H1 (cell line): ENCODE measurements around the gene LCE3D. TPM values are rescaled to one million over a fixed set of nuclear protein-coding genes. Genes with fewer than 3 reads are reported as not detected.

Source experiments
- CTCF ChIA-PET: fragments of 300-600 bp; sonication (Branson Sonifier 250); formaldehyde crosslinking; loops from one replicate; lab custom pipeline; 2021; ENCODE audit not compliant: partially characterized antibody; lab: Charles Lee
- POLR2A ChIA-PET: fragments of 300-600 bp; sonication (Branson Sonifier 250); formaldehyde crosslinking; loops from one replicate; lab custom pipeline; 2021; ENCODE audit warnings: inconsistent platforms; ENCODE audit not compliant: partially characterized antibody; lab: Charles Lee
- DNase-seq, 2 experiments: peaks; one replicate each; pipeline versions ENCODE4 v3.0.0 to v3.0.0-alpha.2; 2010 to 2022; ENCODE audit warnings: low spot score in 2 of 2, low read depth in 1 of 2, mixed read lengths in 1 of 2
- FAIRE-seq: peaks from 2 replicates; lab custom pipeline; 2011; peaks lifted over from hg19 to GRCh38; lab: Jason Lieb, UNC
- H2AFZ ChIP-seq: 2 replicates; pipeline ENCODE4 v1.8.1; 2012; ENCODE audit warnings: low read length, inconsistent platforms
- H2AK5ac ChIP-seq: 2 replicates; pipeline ENCODE4 v1.6.1; 2013; ENCODE audit warnings: low read depth, low read length
- H2BK120ac ChIP-seq: replicated peaks from 2 replicates; pipeline ENCODE3; 2013; ENCODE audit warnings: low read depth, low read length, inconsistent platforms
- H2BK12ac ChIP-seq: 2 replicates; pipeline ENCODE4 v1.6.1; 2013; ENCODE audit warnings: low read depth, low read length
- H2BK15ac ChIP-seq: 2 replicates; pipeline ENCODE4 v1.6.1; 2013; ENCODE audit warnings: low read length
- H2BK20ac ChIP-seq: 2 replicates; pipeline ENCODE4 v1.6.1; 2013; ENCODE audit warnings: low read length
- H2BK5ac ChIP-seq: 2 replicates; pipeline ENCODE4 v1.6.1; 2013; ENCODE audit warnings: low read depth, low read length
- H3K14ac ChIP-seq: 2 replicates; pipeline ENCODE4 v1.6.1; 2013; ENCODE audit warnings: inconsistent platforms; ENCODE audit not compliant: insufficient read length
- H3K18ac ChIP-seq: 2 replicates; pipeline ENCODE4 v1.6.1; 2013; ENCODE audit warnings: low read length; ENCODE audit errors: extremely low read depth
- H3K23ac ChIP-seq: 2 replicates; pipeline ENCODE4 v1.6.1; 2013; ENCODE audit warnings: inconsistent platforms; ENCODE audit not compliant: insufficient read length
- H3K23me2 ChIP-seq: 2 replicates; pipeline ENCODE4 v1.6.1; 2013; ENCODE audit warnings: low read depth, low read length
- H3K27ac ChIP-seq: 2 replicates; pipeline ENCODE4 v1.6.1; 2011; ENCODE audit warnings: low read depth, low read length, inconsistent platforms
- H3K27me3 ChIP-seq, 4 experiments: replicated peaks in 1 of 4; 1 replicate in 1 of 4; 2 replicates in 3 of 4; pipeline versions ENCODE4 v1.6.1 to v1.8.1; 2011 to 2013; ENCODE audit warnings: low read length in 3 of 4, mild to moderate bottlenecking in 3 of 4, inconsistent platforms in 2 of 4, mixed read lengths in 2 of 4, moderate library complexity in 1 of 4; ENCODE audit not compliant: control insufficient read depth in 3 of 4, insufficient read depth in 3 of 4; ENCODE audit errors: extremely low read depth in 1 of 4
- H3K36me3 ChIP-seq, 4 experiments: 2 replicates each; pipeline versions ENCODE4 v1.6.1 to v1.8.1; 2011 to 2013; ENCODE audit warnings: mild to moderate bottlenecking in 4 of 4, low read length in 3 of 4, moderate library complexity in 2 of 4, control low read depth in 1 of 4, inconsistent platforms in 1 of 4; ENCODE audit not compliant: insufficient read depth in 4 of 4, control insufficient read depth in 2 of 4
- H3K4ac ChIP-seq: replicated peaks from 2 replicates; pipeline ENCODE3; 2013; ENCODE audit warnings: low read length, low read depth, mixed read lengths, inconsistent platforms; ENCODE audit not compliant: insufficient read length
- H3K4me1 ChIP-seq, 4 experiments: replicated peaks in 1 of 4; 1 replicate in 1 of 4; 2 replicates in 3 of 4; pipeline versions ENCODE4 v1.6.1 to v1.8.1; 2011 to 2013; ENCODE audit warnings: low read length in 3 of 4, inconsistent platforms in 2 of 4, mixed read lengths in 1 of 4; ENCODE audit not compliant: insufficient read depth in 4 of 4, control insufficient read depth in 3 of 4
- H3K4me2 ChIP-seq, 2 experiments: 2 replicates each; pipeline versions ENCODE4 v1.6.1 to v1.8.1; 2011 to 2013; ENCODE audit warnings: low read depth in 2 of 2, low read length in 2 of 2, control low read depth in 1 of 2, inconsistent platforms in 1 of 2, mild to moderate bottlenecking in 1 of 2; ENCODE audit not compliant: insufficient read depth in 1 of 2
- H3K4me3 ChIP-seq, 4 experiments: fragments of 200-600, 300-600 bp in 1 of 4; sonication (generic), shearing (Covaris generic), sonication (Bioruptor Twin) in 1 of 4; 2 replicates each; pipeline versions ENCODE4 v1.5.1 to v1.8.1; 2011 to 2016; ENCODE audit warnings: low read length in 4 of 4, low read depth in 3 of 4, control low read depth in 2 of 4, inconsistent platforms in 2 of 4, mild to moderate bottlenecking in 2 of 4, mixed read lengths in 1 of 4, moderate library complexity in 1 of 4; ENCODE audit not compliant: insufficient read depth in 2 of 4; ENCODE audit errors: extremely low read depth in 1 of 4
- H3K56ac ChIP-seq: replicated peaks from 2 replicates; pipeline ENCODE3; 2013; ENCODE audit warnings: low read depth, mild to moderate bottlenecking, mixed read lengths, low read length, inconsistent platforms; ENCODE audit not compliant: insufficient read length
- H3K79me1 ChIP-seq: 2 replicates; pipeline ENCODE4 v1.6.1; 2013; ENCODE audit warnings: low read depth, low read length, control low read depth
- H3K79me2 ChIP-seq, 2 experiments: 2 replicates each; pipeline versions ENCODE4 v1.6.1 to v1.8.1; 2012 to 2013; ENCODE audit warnings: low read length in 2 of 2, mild to moderate bottlenecking in 2 of 2, inconsistent platforms in 1 of 2; ENCODE audit not compliant: insufficient read depth in 2 of 2, control insufficient read depth in 1 of 2
- H3K9ac ChIP-seq, 4 experiments: replicated peaks in 1 of 4; 1 replicate in 1 of 4; 2 replicates in 3 of 4; pipeline versions ENCODE4 v1.6.1 to v1.8.1; 2011 to 2013; ENCODE audit warnings: low read depth in 3 of 4, low read length in 3 of 4, control low read depth in 2 of 4, mild to moderate bottlenecking in 2 of 4, moderate library complexity in 2 of 4, inconsistent platforms in 1 of 4; ENCODE audit errors: extremely low read depth in 1 of 4
- H3K9me3 ChIP-seq, 2 experiments: 2 replicates each; pipeline versions ENCODE4 v1.6.1 to v1.8.1; 2012 to 2013; ENCODE audit warnings: mild to moderate bottlenecking in 2 of 2, moderate library complexity in 2 of 2, control low read depth in 1 of 2, inconsistent platforms in 1 of 2, low read depth in 1 of 2, low read length in 1 of 2, mixed read lengths in 1 of 2; ENCODE audit not compliant: insufficient read depth in 2 of 2
- H4K20me1 ChIP-seq, 2 experiments: replicated peaks in 1 of 2; 2 replicates each; pipeline versions ENCODE3 to v1.8.1; 2011 to 2013; ENCODE audit warnings: inconsistent platforms in 2 of 2, low read length in 2 of 2, mild to moderate bottlenecking in 1 of 2; ENCODE audit not compliant: insufficient read depth in 2 of 2, control insufficient read depth in 1 of 2
- H4K5ac ChIP-seq: 2 replicates; pipeline ENCODE4 v1.6.1; 2013; ENCODE audit warnings: low read length, low read depth, mixed read lengths, inconsistent platforms; ENCODE audit not compliant: insufficient read length
- H4K8ac ChIP-seq: 2 replicates; pipeline ENCODE4 v1.8.0; 2013; ENCODE audit warnings: mild to moderate bottlenecking, moderate library complexity, low read length, inconsistent platforms; ENCODE audit not compliant: insufficient read depth; ENCODE audit errors: extremely low read depth
- H4K91ac ChIP-seq: replicated peaks from 2 replicates; pipeline ENCODE3; 2013; ENCODE audit warnings: low read length, mixed read lengths, inconsistent platforms; ENCODE audit not compliant: insufficient read length
- ATF2 ChIP-seq: IDR thresholded peaks from 2 replicates; pipeline ENCODE4 v1.6.1; 2012; ENCODE audit warnings: low read length, inconsistent platforms
- MAX ChIP-seq: IDR thresholded peaks from 2 replicates; pipeline ENCODE4 v1.6.1; 2012; ENCODE audit warnings: inconsistent platforms
- SIX5 ChIP-seq: IDR thresholded peaks from 2 replicates; pipeline ENCODE4 v1.6.1; 2011; ENCODE audit warnings: mild to moderate bottlenecking, low read depth, low read length
- WGBS, 2 experiments: shearing (Covaris generic) in 1 of 2; methylation state at CpG; one replicate each; pipeline versions ENCODE4 v1.1.6 to v1.1.7; 2013 to 2015; ENCODE audit warnings: low lambda C conversion rate in 2 of 2, mixed read lengths in 2 of 2, inconsistent platforms in 1 of 2, low coverage in 1 of 2, missing lambda C conversion rate in 1 of 2; ENCODE audit not compliant: insufficient replicate concordance in 2 of 2, insufficient coverage in 1 of 2, insufficient read length in 1 of 2; ENCODE audit errors: extremely low coverage in 1 of 2, missing lambda C conversion rate in 1 of 2; 5-methylcytosine and 5-hydroxymethylcytosine counted together
- polyA plus RNA-seq, 7 experiments: library from polyadenylated mRNA; depleted of rRNA in 3 of 7; stranded (reverse) in 5 of 7; unstranded in 2 of 7; fragments of >200 nt in 5 of 7; fragments of 200-250 nt in 2 of 7; gene quantifications; 1 replicate in 5 of 7; 2 replicates in 1 of 7; 4 replicates in 1 of 7; pipeline versions ENCODE4 v1.2.1 to v1.2.3, GENCODE V29; 2011 to 2013; ENCODE audit warnings: missing spikeins in 2 of 7, mixed read lengths in 2 of 7
- total RNA-seq: library from RNA; stranded (reverse); fragmentation: NEBNext Ultra II Directional; extraction: Animal tissue kit (Norgen Biotek cat#: 25700); gene quantifications from 2 replicates; pipeline ENCODE4 v1.2.1, GENCODE V29; 2021

LCE3D gene
- total and polyA plus RNA-seq, 2 of the 8 experiments (the other 6 are each of a cell fraction or from before 2014, with no cell fraction given) = not detected

DNA sequence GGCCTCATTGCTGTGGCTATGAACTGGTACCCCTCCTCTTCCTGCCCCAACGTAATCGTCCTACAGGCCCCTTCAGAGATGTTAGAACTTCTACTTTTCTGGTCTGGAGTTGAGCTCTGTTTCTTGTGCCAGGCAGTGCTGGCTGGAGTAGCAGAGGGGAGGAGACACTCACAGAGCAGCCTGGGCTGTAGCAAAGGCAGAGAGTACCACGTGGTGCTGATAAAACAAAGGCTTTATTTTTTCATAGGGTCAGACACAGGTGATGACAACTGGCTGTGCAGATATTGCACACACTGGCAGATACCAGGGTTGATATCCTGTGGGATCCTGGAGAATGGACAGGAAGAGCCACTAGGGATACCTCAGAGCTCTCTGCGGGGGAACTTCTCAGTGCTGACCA lies 42.8 kb downstream of the LCE3D start:
- no peak overlapping the region for H3K23ac ChIP-seq
- POLR2A ChIA-PET = no interaction called here
- no peak overlapping the region for H2BK12ac ChIP-seq
- H2BK120ac ChIP-seq = no peak overlapping the region
- CTCF ChIA-PET = no interaction called here
- no peak overlapping the region for H2AFZ ChIP-seq
- H3K4me2 ChIP-seq = no peak overlapping the region
- H2AK5ac ChIP-seq = no peak overlapping the region
- no peaks in the 10 kb centered on the region for H4K20me1 ChIP-seq
- H3K79me1 ChIP-seq = no peaks in the 10 kb centered on the region
- DNase-seq (no peak), FAIRE-seq (no peak)
- H3K4me3 ChIP-seq = no peak overlapping the region
- H4K5ac ChIP-seq = no peak overlapping the region
- no peak overlapping the region for H4K91ac ChIP-seq
- H2BK20ac ChIP-seq = no peak overlapping the region
- no peaks in the 10 kb centered on the region for H3K4me1 ChIP-seq
- no peak overlapping the region for H3K9ac ChIP-seq
- TF ChIP-seq ATF2 = no peak
- no peak for TF ChIP-seq SIX5
- TF ChIP-seq MAX = no peak
- TF ChIP-seq, all 59 proteins: peak for 0
- Histone ChIP-seq H3K23me2 (no peaks in the 10 kb centered on the region), H3K79me2 (no peaks in the 10 kb centered on the region), H3K56ac (no peak overlapping the region), H3K4ac (no peak overlapping the region), H3K9me3 (peaks cover 84% of the 10 kb centered on the region in 2 experiments), H2BK15ac (no peak overlapping the region), H3K14ac (no peak overlapping the region), H3K36me3 (no peaks in the 10 kb centered on the region), H2BK5ac (no peak overlapping the region), H3K27me3 (no peaks in the 10 kb centered on the region), H3K27ac (no peak overlapping the region), H4K8ac (no peak overlapping the region), H3K18ac (no peak overlapping the region)
- WGBS, 2 experiments = 50% methylated on average over 4 of the region's 4 CpGs; no CpG with 5 or more reads in 1 of the 2 experiments
